Calu3 (cell line): Measurements from ENCODE around the gene RAPGEF1. TPM values are rescaled to one million over a fixed set of nuclear protein-coding genes. Genes with fewer than 3 reads are reported as not detected.

Experiments used
- BruUV-seq: library from RNA; stranded (reverse); fragments of 400-500 nt; replicated peaks from 2 replicates; lab custom pipeline; 2021; lab: Mats Ljungman, UMichigan
- CTCF ChIA-PET: fragments of 300-600 bp; sonication (Branson Sonifier 250); formaldehyde crosslinking; loops from one replicate; lab custom pipeline; 2022; ENCODE audit warnings: antibody characterized with exemption; lab: Charles Lee
- DNase-seq: peaks from one replicate; pipeline ENCODE4 v3.0.0; 2022
- H3K27ac Mint-ChIP-seq: one replicate; pipeline ENCODE4 v1.8.0; 2022; ENCODE audit warnings: mixed read lengths; ENCODE audit not compliant: unreplicated experiment
- H3K27me3 Mint-ChIP-seq: one replicate; pipeline ENCODE4 v1.8.0; 2022; ENCODE audit warnings: mixed read lengths; ENCODE audit not compliant: unreplicated experiment
- H3K36me3 Mint-ChIP-seq: one replicate; pipeline ENCODE4 v1.8.0; 2022; ENCODE audit warnings: mild to moderate bottlenecking, moderate library complexity, mixed read lengths; ENCODE audit not compliant: insufficient read depth, unreplicated experiment
- H3K4me1 Mint-ChIP-seq: one replicate; pipeline ENCODE4 v1.8.0; 2022; ENCODE audit warnings: mild to moderate bottlenecking, low read depth, mixed read lengths; ENCODE audit not compliant: unreplicated experiment
- H3K4me3 Mint-ChIP-seq: one replicate; pipeline ENCODE4 v1.8.0; 2022; ENCODE audit warnings: mild to moderate bottlenecking, low read depth, moderate library complexity, mixed read lengths; ENCODE audit not compliant: unreplicated experiment
- H3K9me3 Mint-ChIP-seq: one replicate; pipeline ENCODE4 v1.8.0; 2022; ENCODE audit warnings: low read depth, mixed read lengths; ENCODE audit not compliant: unreplicated experiment
- intact Hi-C: fragments of 100-400 bp; cut with micrococcal nuclease; formaldehyde crosslinking; loops from one replicate; pipeline ENCODE4 v1.10.0; 2022; ENCODE audit not compliant: unreplicated experiment
- total RNA-seq: library from RNA; stranded (reverse); gene quantifications from 2 replicates; pipeline ENCODE4 v1.2.3, GENCODE V29; 2022
- TF ChIP-seq, protein P1 (sequence below): fragments of 200-600 bp; IDR thresholded peaks from one replicate; pipeline ENCODE4 v1.8.0; 2022; ENCODE audit warnings: antibody characterized with exemption; ENCODE audit not compliant: unreplicated experiment

RAPGEF1 gene
- total RNA-seq, 1 experiment from 2014 or later = 32.5 TPM

DNA sequence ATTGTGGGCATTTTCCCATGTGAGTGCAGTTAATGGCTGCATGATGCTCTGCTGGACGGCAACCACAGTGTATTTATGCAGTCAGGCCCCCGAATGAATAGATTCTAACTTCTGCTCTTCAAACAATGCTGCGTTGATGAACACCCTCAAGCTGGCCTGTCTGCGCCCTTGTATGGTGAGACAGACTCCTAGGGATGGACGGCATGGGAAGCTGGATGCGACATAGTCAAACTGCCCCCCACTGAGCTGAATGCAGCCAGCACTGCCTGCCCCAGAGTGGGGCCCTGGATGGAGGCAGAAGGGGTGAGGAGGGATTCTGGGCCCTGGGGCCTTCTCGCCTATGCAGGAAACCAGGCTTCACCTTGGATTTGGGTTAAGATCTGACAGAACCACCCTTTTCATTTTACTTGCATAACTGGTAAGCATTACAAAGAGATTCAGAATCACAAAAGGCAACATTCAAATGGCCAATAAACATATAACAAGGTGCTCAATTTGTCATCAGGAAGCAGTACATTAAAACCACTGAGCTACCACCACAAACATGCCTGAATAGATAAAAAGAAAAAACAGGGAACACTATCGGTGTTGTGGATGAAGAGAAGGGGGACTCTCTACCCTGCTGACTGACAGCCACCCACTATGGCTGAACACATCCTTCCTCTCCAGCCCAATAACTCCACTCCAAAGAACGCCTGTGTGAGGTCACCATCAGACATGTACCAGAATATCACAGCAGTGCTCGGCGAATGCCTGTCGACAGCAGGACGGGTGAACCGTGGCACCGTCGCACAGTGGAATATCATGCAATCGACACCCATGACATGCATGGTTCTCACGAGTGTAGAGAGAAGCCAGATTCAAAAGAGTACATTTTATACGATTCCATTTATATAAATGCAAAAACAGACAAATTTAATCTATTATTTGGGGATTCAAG lies 79.1 kb downstream of the RAPGEF1 start:
- H3K27ac Mint-ChIP-seq = no peak overlapping the region
- DNase-seq = no peak
- H3K36me3 Mint-ChIP-seq = peaks cover 5% of the 10 kb centered on the region
- no peaks in the 10 kb centered on the region for H3K27me3 Mint-ChIP-seq
- H3K4me1 Mint-ChIP-seq = peaks cover 36% of the 10 kb centered on the region
- BruUV-seq = no TSS peak
- CTCF ChIA-PET = no interaction called here
- intact Hi-C loops = no loop called here
- TF ChIP-seq, protein P1, sequence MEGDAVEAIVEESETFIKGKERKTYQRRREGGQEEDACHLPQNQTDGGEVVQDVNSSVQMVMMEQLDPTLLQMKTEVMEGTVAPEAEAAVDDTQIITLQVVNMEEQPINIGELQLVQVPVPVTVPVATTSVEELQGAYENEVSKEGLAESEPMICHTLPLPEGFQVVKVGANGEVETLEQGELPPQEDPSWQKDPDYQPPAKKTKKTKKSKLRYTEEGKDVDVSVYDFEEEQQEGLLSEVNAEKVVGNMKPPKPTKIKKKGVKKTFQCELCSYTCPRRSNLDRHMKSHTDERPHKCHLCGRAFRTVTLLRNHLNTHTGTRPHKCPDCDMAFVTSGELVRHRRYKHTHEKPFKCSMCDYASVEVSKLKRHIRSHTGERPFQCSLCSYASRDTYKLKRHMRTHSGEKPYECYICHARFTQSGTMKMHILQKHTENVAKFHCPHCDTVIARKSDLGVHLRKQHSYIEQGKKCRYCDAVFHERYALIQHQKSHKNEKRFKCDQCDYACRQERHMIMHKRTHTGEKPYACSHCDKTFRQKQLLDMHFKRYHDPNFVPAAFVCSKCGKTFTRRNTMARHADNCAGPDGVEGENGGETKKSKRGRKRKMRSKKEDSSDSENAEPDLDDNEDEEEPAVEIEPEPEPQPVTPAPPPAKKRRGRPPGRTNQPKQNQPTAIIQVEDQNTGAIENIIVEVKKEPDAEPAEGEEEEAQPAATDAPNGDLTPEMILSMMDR = no peak
- H3K9me3 Mint-ChIP-seq = peaks cover 2% of the 10 kb centered on the region
- no peak overlapping the region for H3K4me3 Mint-ChIP-seq

DNA sequence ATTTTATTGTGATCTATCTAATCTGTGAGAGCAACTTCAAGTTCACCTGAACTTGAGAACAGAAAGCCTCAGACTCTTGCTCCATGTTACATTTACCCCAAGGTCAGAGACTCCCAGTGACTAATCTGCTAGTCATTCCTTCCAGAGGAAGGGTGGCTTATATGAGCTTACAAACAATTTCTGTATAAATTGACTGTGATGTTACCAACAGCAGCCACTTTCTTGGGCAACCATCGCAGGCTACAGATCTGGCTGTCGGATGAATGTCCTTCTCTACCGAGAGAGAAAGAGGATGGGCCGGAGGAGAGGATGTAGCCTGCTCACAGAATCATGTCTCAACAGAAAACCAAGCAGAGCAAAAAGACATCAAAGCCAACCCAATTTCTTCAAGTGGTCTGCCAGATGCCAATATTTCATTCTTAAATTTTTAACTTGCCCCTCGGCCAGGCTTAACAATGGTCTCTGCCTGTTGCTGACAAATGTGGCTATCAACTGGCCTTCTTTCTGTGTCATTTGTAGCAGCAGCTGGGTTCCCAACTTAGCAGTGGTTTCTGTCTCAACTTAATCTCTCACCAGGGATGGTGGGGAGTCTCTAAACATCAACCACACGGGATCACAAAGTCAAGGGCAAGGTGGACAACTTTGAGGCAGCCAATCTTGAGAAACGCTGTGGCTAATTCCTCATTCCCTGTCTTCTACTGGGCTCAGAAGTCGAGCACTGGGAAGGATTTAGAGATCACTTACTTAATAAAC lies 81.3 kb downstream of the RAPGEF1 start:
- TF ChIP-seq, protein P1 = no peak
- H3K4me1 Mint-ChIP-seq = peaks cover 41% of the 10 kb centered on the region
- peak; percentile 18 for DNase-seq
- no TSS peak for BruUV-seq
- peak overlapping the region; percentile 96 for H3K27ac Mint-ChIP-seq
- no peaks in the 10 kb centered on the region for H3K27me3 Mint-ChIP-seq
- H3K9me3 Mint-ChIP-seq = no peaks in the 10 kb centered on the region
- peak overlapping the region; percentile 65 for H3K4me3 Mint-ChIP-seq
- CTCF ChIA-PET = interaction anchor here (0.6 to 1.1 kb wide), 4 partner anchors 20 to 97 kb away, joined by 3 to 5 read pairs (median 4); no protein-coding TSS in a partner anchor
- intact Hi-C loops = loop anchor here (10.0 kb wide), 1 partner anchor 76 kb away; no protein-coding TSS in a partner anchor
- H3K36me3 Mint-ChIP-seq = peaks cover 5% of the 10 kb centered on the region

- H3K9me3 Mint-ChIP-seq = no peaks in the 10 kb centered on the region
- intact Hi-C loops = loop anchor here (10.0 kb wide), 1 partner anchor 77 kb away; no protein-coding TSS in a partner anchor
- H3K4me1 Mint-ChIP-seq = peaks cover 41% of the 10 kb centered on the region
- no TSS peak for BruUV-seq
- no peaks in the 10 kb centered on the region for H3K27me3 Mint-ChIP-seq
- peak overlapping the region; percentile 96 for H3K27ac Mint-ChIP-seq
- CTCF ChIA-PET = interaction anchor here (0.6 to 1.1 kb wide), 3 partner anchors 20 to 98 kb away, joined by 3 to 5 read pairs (median 5); no protein-coding TSS in a partner anchor
- DNase-seq = no peak
- H3K36me3 Mint-ChIP-seq = peaks cover 5% of the 10 kb centered on the region
- H3K4me3 Mint-ChIP-seq = peak overlapping the region; percentile 65
- TF ChIP-seq, protein P1 = no peak
Observed at GRCh38 chr9:131657940-131658339, 81.9 kb downstream of the RAPGEF1 start.

- CTCF ChIA-PET = no interaction called here
- intact Hi-C loops = loop anchor here (10.0 kb wide), 1 partner anchor 77 kb away; no protein-coding TSS in a partner anchor
- BruUV-seq = no TSS peak
Observed at GRCh38 chr9:131657456-131657855, 82.4 kb downstream of the RAPGEF1 start.

More at GRCh38 chr9:131657456-131657855, 82.4 kb downstream of the RAPGEF1 start:
- H3K9me3 Mint-ChIP-seq = no peaks in the 10 kb centered on the region
- no peak for DNase-seq
- peak overlapping the region; percentile 96 for H3K27ac Mint-ChIP-seq
- peak overlapping the region; percentile 65 for H3K4me3 Mint-ChIP-seq
- H3K4me1 Mint-ChIP-seq = peaks cover 41% of the 10 kb centered on the region
- TF ChIP-seq, protein P1 = no peak
- H3K27me3 Mint-ChIP-seq = no peaks in the 10 kb centered on the region
- H3K36me3 Mint-ChIP-seq = peaks cover 5% of the 10 kb centered on the region
